ENCODE measurements around the gene GARIN6. TPM values are rescaled to one million over a fixed set of nuclear protein-coding genes. Genes with fewer than 3 reads are reported as not detected.

GARIN6 gene
- total RNA-seq = not detected

- no peak within 1 kb of the TSS for H3K4me3 ChIP-seq
- no peak within 1 kb of the TSS for H3K27ac ChIP-seq
- H3K9me3 ChIP-seq = no peaks in the 10 kb centered on the region
- H3K27me3 ChIP-seq = no peaks in the 10 kb centered on the region
- TF ChIP-seq CTCF (IDR thresholded peaks at IDR 0.05) = no peak
- TF ChIP-seq POLR2A (IDR thresholded peaks at IDR 0.05) = no peak
- no peaks in the 10 kb centered on the region for H3K36me3 ChIP-seq
- H3K4me1 ChIP-seq = no peaks in the 10 kb centered on the region
- DNase-seq = no peak
These were observed at the start of gene GARIN6 for GRCh38 chr12:99647453-99647852. TSS of gene GARIN6 (plus strand) at chr12:99647753. CDS start at chr12:99648175, 422 bp downstream.

DNA sequence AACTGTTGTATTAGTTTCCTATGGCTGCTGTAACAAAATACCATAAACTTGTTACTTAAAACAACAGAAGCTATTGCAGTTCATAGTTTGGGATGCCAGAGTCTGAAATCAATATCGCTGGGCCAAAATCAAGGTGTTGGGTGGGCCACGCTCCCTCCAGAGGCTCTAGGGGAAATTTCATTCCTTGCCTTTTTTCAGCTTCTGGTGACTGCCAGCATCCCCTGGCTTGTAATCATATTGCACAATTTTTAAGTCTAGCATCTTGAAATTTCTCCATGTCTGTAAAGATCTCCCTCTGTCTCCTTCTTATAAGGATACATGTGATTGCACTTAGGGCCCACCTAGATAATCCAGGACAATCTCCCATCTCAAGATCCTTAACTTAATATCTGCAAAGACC is 48.8 kb upstream of the GARIN6 start:
- no peak overlapping the region for H3K4me3 ChIP-seq
- no peaks in the 10 kb centered on the region for H3K9me3 ChIP-seq
- H3K4me1 ChIP-seq = no peaks in the 10 kb centered on the region
- no peaks in the 10 kb centered on the region for H3K36me3 ChIP-seq
- TF ChIP-seq CTCF (IDR thresholded peaks at IDR 0.05) (no peak), POLR2A (IDR thresholded peaks at IDR 0.05) (no peak)
- H3K27ac ChIP-seq = no peak overlapping the region
- no peaks in the 10 kb centered on the region for H3K27me3 ChIP-seq
- DNase-seq = no peak

DNA sequence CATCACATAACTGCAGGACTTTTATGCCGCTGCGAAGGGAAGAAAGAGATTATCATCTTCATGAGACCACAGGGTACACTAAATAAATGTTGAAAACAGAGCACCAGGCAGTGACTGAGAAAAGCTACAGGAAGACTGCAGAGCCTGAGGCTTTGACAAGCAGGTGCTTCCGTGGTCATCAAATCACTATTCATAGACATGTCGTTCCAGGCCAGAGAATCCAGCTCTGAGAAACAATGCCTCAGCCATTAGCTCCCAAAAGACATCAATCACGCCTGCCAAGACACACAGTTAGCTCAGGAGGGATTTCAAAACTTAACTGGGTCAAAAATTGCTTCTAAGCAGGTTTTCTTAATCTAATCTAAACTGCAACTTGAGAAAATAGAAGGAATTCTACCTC is 47.2 kb upstream of the GARIN6 start:
- no peaks in the 10 kb centered on the region for H3K27me3 ChIP-seq
- no peaks in the 10 kb centered on the region for H3K36me3 ChIP-seq
- H3K9me3 ChIP-seq = no peaks in the 10 kb centered on the region
- H3K4me3 ChIP-seq = no peak overlapping the region
- no peak for TF ChIP-seq POLR2A (IDR thresholded peaks at IDR 0.05)
- TF ChIP-seq CTCF (IDR thresholded peaks at IDR 0.05) = no peak
- no peak for DNase-seq
- H3K27ac ChIP-seq = no peak overlapping the region
- H3K4me1 ChIP-seq = no peaks in the 10 kb centered on the region

GRCh38 chr12:99609455-99610181 is 37.9 kb upstream of the GARIN6 start:
- Histone ChIP-seq H3K27me3 (no peaks in the 10 kb centered on the region), H3K4me1 (no peaks in the 10 kb centered on the region), H3K4me3 (no peak overlapping the region), H3K27ac (no peak overlapping the region), H3K9me3 (no peaks in the 10 kb centered on the region), H3K36me3 (no peaks in the 10 kb centered on the region)
- TF ChIP-seq POLR2A (IDR thresholded peaks at IDR 0.05) (no peak), CTCF (IDR thresholded peaks at IDR 0.05) (no peak)
- DNase-seq = no peak

DNA sequence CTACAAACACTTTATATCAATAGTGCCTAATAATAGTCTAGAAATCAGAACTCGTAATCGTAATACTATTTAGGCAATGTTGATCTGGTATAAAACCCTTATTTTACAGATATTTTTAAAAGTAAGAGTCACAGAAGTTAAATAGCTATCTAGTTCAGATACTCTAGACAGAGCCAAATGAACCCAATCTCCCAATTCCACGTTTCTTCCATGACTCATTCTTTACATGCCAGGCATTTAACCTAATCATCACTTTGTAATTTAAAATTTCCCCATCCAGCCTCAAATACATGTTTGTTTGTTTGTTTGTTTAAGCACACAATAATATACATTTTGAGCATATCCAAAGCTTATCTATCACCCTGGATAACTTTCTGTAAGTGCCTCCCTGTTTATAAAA is 36.4 kb upstream of the GARIN6 start:
- H3K27ac ChIP-seq = no peak overlapping the region
- no peak for DNase-seq
- no peaks in the 10 kb centered on the region for H3K9me3 ChIP-seq
- H3K27me3 ChIP-seq = no peaks in the 10 kb centered on the region
- no peaks in the 10 kb centered on the region for H3K4me1 ChIP-seq
- no peak overlapping the region for H3K4me3 ChIP-seq
- no peaks in the 10 kb centered on the region for H3K36me3 ChIP-seq
- no peak for TF ChIP-seq CTCF (IDR thresholded peaks at IDR 0.05)
- TF ChIP-seq POLR2A (IDR thresholded peaks at IDR 0.05) = no peak
